ENCODE measurements around the gene MRPL52. TPM values are rescaled to one million over a fixed set of nuclear protein-coding genes. Genes with fewer than 3 reads are reported as not detected.
"Not testable (repeated sequence)": the region's sequence is repeated elsewhere in the genome, so short reads cannot be mapped to it uniquely, and the experiment has no call there.

The MRPL52 gene
- 100 to 1,000 TPM; 154 to 170 TPM for total RNA-seq

DNA sequence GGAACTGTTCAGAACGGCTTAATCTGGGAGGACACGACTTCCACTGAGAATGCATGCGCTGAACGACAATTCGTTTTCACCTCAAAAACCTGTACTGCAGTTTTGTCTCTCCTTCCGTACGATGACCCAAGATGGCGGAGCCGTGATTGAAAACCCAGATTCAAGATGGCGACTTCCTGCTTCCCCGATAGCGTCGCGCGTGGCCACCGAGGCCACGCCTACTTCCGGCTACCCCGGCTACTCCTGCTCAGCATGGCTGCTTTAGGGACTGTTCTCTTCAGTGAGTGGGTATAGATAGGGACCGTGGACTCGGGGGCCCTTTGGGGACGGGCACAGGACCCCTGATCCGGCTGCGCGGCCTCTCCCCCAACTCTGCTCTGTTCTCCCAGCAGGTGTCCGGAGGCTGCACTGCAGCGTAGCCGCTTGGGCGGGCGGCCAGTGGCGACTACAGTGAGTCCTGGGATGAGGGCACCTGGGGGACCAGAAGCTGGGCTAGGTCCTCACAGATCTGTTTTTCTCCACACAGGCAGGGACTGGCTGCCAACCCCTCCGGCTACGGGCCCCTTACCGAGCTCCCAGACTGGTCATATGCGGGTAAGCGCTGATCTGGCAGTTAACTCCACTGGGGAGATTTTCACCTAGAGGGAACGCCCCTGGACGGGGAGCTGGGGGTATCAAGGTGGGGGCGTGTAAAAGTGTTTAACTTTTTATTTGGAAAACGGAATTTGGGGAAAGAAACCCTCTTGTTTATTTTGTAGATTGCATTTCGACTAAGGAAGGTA, at the start of gene MRPL52:
MRPL52 (plus strand) TSS at position 227 of the 782 bp plus-strand sequence; CDS start at position 253, 26 bp downstream.
- peak; percentile 83 for DNase-seq
- H3K27ac Mint-ChIP-seq: peak within 1 kb of the TSS; percentile 96
- peak within 1 kb of the TSS; percentile 91 for H3K4me3 Mint-ChIP-seq
- H3K27me3 Mint-ChIP-seq: no peaks in the 10 kb centered on the region
- H3K36me3 Mint-ChIP-seq: peaks cover 22% of the 10 kb centered on the region
- no peaks in the 10 kb centered on the region for H3K9me3 Mint-ChIP-seq
- H3K4me1 Mint-ChIP-seq: peaks cover 24% of the 10 kb centered on the region

DNA sequence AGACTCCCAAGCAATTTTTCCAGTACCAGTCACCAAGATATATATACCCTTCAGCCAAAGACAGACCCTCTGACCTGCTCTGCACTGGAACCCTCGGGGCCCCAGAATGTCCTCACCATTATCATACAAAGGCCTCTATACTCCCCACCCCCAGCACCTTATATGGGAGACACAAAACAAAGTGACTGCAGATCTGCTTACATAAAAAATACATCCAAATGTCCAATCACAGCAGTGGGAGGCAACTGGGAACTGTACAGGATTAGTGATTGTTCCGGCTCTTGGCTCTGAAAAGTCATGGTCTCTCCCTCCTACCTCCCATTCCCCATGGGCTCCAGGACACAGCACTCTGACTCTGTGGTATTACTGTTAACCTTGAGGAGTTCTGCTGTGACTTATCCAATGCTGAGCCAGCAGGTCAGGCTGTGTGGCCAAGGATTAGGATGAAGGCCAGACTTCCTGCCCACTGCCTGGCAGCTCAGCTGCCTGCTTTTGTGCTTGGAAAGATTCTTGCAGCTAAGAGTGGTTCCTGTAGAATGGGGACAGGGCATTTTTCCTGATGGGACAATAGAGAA, 49.5 kb upstream of the MRPL52 start:
- Mint-ChIP-seq H3K36me3 (peaks cover 5% of the 10 kb centered on the region), H3K27ac (no peak overlapping the region), H3K27me3 (no peaks in the 10 kb centered on the region), H3K4me3 (no peak overlapping the region), H3K4me1 (no peaks in the 10 kb centered on the region), H3K9me3 (no peaks in the 10 kb centered on the region)
- no peak for DNase-seq

DNA sequence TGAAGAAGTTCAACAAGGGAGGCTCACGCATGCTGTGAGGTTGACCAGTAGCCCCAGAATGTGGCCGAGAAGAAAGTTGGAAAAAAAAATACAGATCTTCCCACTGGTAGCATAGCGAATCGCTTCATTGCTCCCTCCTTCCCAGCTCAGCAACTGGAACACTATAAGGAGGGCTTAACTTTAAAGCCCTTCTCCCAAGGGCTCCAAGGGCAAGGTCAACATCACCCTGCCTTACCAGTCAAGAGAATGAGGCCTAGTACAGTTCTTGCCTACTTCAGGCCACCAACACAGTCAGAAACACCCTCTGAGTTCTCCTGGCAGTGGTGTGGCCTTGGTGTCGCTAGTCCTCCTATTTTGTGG, 48.8 kb upstream of the MRPL52 start:
- DNase-seq: no peak
- H3K36me3 Mint-ChIP-seq: no peaks in the 10 kb centered on the region
- H3K27me3 Mint-ChIP-seq: no peaks in the 10 kb centered on the region
- H3K27ac Mint-ChIP-seq: no peak overlapping the region
- H3K9me3 Mint-ChIP-seq: no peaks in the 10 kb centered on the region
- no peak overlapping the region for H3K4me3 Mint-ChIP-seq
- no peaks in the 10 kb centered on the region for H3K4me1 Mint-ChIP-seq

DNA sequence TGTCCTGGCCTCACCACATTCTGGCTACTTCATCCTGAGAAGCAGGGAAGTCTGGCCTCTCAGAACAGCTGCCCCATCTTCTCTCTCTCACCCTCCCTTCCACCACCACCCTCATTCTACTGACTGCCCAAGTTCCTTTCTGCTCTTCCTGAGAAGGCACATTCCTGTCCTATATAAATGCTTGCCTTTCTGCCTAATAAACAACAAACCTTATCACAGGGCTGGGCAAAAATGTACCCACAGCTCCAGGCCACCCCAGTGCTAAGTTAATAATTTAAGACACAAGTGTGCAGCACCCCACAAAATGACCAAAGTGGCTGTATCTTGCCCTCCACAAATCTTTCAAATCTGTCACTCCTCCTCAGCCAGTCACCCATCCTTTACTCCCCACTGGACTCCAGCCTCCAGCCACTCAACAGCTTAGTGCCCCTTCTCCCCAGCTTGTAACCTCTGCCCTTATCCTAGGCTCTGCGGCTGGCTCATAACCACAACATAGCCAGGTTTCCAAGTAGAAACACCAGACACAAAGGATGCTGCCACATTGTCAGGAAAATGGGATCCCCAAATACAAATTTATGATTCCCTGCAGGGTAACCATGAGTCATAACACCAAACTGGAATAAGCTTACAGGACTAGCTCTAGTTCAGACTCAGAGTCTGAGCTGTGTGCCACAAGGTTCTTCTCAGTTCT, 48.2 kb upstream of the MRPL52 start:
- H3K27ac Mint-ChIP-seq: no peak overlapping the region
- no peaks in the 10 kb centered on the region for H3K4me1 Mint-ChIP-seq
- no peaks in the 10 kb centered on the region for H3K9me3 Mint-ChIP-seq

DNA sequence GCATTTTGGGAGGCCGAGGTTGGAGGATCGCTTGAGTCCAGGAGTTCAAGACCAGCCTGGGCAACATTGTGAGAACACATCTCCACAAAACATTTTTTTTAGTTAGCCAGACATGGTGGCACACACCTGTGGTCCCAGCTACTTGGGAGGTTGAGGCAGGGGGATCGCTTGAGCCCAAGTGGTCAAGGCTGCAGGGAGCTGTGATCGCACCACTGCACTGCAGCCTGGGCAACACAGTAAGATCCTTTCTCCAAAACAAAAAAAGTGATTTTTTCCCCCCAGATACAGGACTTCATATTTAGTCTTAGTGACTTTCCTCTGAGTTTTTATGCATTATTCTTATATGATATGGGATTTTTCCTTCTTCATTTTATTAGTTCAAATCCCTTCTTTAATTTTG, 43.0 kb upstream of the MRPL52 start:
- no peaks in the 10 kb centered on the region for H3K27me3 Mint-ChIP-seq
- no peak for DNase-seq
- H3K27ac Mint-ChIP-seq: no peak overlapping the region
- H3K9me3 Mint-ChIP-seq: no peaks in the 10 kb centered on the region
- H3K4me3 Mint-ChIP-seq: no peak overlapping the region
- H3K36me3 Mint-ChIP-seq: no peaks in the 10 kb centered on the region
- peaks cover 13% of the 10 kb centered on the region for H3K4me1 Mint-ChIP-seq

More for the DNA sequence above, 48.2 kb upstream of the MRPL52 start:
- no peak for DNase-seq
- H3K4me3 Mint-ChIP-seq: no peak overlapping the region
- H3K27me3 Mint-ChIP-seq: no peaks in the 10 kb centered on the region
- no peaks in the 10 kb centered on the region for H3K36me3 Mint-ChIP-seq

DNA sequence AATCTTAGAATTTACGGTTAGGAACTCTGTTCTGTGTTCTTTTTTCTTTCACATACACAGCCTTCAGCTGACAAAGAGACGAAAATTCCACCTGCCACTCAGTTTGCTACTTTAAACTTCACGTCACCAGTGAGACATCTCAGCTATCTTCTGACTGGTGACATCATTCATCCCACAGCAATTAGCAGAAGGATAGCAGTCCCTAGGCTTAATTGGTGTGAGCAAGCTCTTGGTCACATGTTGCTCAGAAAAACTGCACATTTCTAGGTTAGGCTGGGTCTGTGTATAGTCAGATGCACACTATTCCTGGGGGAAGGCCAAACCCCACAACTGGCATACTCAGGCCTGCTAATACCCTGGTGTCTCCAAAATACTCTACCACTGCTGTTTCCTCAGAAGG, 38.4 kb upstream of the MRPL52 start:
- no peak for DNase-seq
- Mint-ChIP-seq H3K4me1 (peaks cover 13% of the 10 kb centered on the region), H3K27me3 (peaks cover 4% of the 10 kb centered on the region), H3K4me3 (no peak overlapping the region), H3K9me3 (no peaks in the 10 kb centered on the region), H3K36me3 (no peaks in the 10 kb centered on the region), H3K27ac (no peak overlapping the region)

DNA sequence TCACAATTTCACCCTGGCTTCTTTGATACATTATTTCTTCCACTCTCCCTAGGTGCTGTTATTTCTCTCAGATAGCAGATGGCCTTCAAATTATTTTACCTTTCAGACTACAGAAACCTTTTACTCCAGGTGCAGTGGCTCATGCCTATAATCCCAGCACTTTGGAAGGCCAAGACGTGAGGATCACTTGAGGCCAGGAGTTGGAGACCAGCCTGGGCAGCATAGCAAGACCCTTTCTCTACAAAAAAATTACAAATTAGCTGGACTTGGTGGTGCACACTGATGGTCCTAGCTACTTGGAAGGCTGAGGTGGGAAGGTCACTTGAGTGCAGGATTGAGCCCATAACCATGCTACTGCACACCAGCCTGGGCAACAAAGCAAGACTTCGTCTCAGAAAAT, 37.5 kb upstream of the MRPL52 start:
- Mint-ChIP-seq H3K27ac (no peak overlapping the region), H3K9me3 (no peaks in the 10 kb centered on the region), H3K36me3 (no peaks in the 10 kb centered on the region), H3K4me1 (peaks cover 13% of the 10 kb centered on the region), H3K27me3 (peaks cover 4% of the 10 kb centered on the region), H3K4me3 (no peak overlapping the region)
- DNase-seq: no peak

DNA sequence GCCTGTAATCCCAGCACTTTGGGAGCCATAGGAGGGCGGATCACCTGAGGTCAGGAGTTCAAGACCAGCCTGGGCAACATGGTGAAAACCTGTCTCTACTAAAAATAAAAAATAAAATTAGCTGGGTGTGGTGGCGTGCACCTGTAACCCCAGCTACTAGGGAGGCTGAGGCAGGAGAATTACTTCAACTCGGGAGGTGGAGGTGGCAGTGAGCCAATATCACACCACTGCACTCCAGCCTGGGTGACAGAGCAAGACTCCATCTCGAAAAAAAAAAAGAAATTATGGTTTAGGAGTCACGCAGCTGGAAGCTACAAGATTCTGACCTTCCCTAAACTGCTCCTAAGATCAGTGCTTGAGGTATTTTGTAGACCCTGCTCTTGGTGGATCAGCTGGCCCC, 36.1 kb upstream of the MRPL52 start:
- not testable (repeated sequence) for H3K9me3 Mint-ChIP-seq, H3K36me3 Mint-ChIP-seq, H3K27ac Mint-ChIP-seq, DNase-seq, H3K4me3 Mint-ChIP-seq, H3K27me3 Mint-ChIP-seq
- H3K4me1 Mint-ChIP-seq: peaks cover 13% of the 10 kb centered on the region

DNA sequence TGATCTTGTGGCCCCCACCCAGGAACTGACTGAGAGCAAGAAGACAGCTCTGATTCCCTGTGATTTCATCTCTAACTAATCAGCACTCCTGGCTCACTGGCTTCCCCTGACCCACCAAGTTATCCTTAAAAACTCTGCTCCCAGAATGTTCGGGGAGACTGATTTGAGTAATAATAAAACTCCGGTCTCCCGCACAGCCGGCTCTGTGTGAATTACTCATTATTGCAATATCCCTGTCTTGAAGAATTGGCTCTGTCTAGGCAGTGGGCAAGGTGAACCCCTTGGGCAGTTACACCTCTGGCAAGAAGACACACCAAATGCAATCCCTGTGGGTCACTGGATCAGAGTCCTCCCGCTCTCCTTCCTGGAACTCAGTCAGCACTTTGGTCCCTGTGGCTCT, 35.7 kb upstream of the MRPL52 start:
- no peak overlapping the region for H3K27ac Mint-ChIP-seq
- H3K27me3 Mint-ChIP-seq: peaks cover 7% of the 10 kb centered on the region
- no peaks in the 10 kb centered on the region for H3K36me3 Mint-ChIP-seq
- H3K9me3 Mint-ChIP-seq: no peaks in the 10 kb centered on the region
- no peak for DNase-seq
- no peak overlapping the region for H3K4me3 Mint-ChIP-seq
- H3K4me1 Mint-ChIP-seq: peaks cover 13% of the 10 kb centered on the region

DNA sequence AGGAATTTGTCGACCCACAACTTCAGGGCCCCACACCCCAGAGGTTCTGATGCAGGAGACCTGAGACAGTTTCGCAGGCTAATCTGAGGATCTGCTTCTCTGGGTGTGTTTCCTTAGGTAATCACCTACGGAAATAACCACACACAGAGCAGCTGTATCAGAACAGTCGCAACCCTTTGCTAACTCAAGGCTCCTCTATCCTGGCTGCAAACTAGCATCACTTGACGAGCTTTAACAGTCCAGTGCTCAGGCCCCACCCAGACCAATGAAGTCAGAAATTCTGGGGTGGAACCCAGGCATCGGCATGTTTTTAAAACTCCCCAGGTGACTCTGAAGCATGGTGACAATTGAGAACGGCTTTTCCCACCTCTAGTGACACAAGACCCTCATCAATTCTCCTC, 35.1 kb upstream of the MRPL52 start:
- Mint-ChIP-seq H3K27ac (no peak overlapping the region), H3K4me3 (no peak overlapping the region), H3K36me3 (no peaks in the 10 kb centered on the region), H3K4me1 (peaks cover 11% of the 10 kb centered on the region), H3K27me3 (peaks cover 7% of the 10 kb centered on the region), H3K9me3 (no peaks in the 10 kb centered on the region)
- DNase-seq: no peak

DNA sequence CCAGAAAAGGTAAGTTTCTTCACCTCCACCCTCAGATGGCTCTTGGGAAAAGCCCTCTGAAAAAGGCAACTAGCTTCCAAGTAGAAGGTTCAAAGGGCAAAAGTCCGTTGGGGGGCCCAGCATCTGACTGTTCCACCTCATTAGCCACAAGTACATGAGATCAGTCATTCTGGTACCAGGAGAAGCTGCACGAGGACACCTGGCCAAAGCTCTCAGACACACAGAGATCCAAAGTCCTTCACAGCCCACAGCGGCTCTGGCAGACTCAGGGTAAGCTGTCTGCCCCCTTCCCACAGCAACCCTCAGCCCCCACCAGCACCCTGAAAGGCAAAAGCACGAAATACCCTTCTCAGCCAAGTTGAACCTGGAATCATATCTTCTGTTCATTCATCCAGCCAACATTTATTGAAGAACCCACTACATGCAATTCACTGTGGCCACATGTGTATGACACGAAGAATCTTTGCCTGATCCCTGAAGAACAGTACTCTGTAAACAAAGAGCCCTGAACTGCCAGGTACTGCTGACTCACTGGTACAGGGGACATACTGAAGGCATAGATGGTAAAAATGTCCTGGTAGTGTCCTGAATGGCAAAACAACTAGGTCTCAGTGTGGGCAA, 33.5 kb upstream of the MRPL52 start:
- no peaks in the 10 kb centered on the region for H3K36me3 Mint-ChIP-seq
- H3K27ac Mint-ChIP-seq: no peak overlapping the region
- no peak overlapping the region for H3K4me3 Mint-ChIP-seq
- H3K4me1 Mint-ChIP-seq: peaks cover 2% of the 10 kb centered on the region
- H3K27me3 Mint-ChIP-seq: peaks cover 14% of the 10 kb centered on the region
- no peak for DNase-seq
- no peaks in the 10 kb centered on the region for H3K9me3 Mint-ChIP-seq

DNA sequence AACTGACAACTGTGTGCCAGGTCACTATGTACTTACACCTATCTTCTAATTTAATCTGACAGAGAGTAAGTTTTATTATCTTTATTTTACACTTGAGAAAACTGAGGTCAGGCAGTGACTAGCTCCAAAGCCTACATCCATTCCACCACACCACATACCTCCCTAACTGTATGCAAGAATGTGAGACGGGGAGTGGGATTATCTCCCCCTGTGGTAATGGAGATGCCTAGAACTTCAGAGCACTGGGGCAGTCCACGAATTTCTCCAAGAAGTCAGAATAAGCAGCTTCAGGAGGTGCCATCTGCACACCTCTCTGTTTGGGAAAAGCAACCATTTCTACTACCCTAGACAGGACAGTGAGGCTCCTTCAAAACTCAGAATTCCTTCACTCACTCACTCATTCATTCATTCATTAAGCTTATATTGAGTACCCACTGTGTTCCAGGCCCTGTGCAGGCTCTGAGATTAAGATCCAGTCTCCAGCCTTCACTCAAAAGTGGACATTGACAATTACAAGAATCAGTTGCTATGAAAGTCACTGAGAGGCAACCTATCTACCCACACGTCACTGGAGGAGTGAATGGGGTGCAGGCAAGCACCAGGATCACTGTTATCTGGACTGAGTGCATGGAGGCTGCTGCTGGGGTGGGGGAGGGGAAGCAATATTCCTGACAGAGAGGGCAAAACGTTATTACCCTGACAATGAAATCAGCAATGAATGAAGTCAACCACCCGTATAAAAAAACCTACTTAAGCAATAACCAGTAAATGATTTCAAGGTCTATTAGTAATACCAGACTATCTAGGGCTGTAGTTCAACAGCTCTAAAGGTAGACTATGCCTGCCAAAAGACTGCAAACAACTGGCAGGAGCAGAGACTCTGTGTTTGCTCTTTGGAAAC, 32.4 kb upstream of the MRPL52 start:
- no peak for DNase-seq
- no peaks in the 10 kb centered on the region for H3K9me3 Mint-ChIP-seq
- no peaks in the 10 kb centered on the region for H3K36me3 Mint-ChIP-seq
- peaks cover 20% of the 10 kb centered on the region for H3K27me3 Mint-ChIP-seq
- H3K4me3 Mint-ChIP-seq: no peak overlapping the region
- no peaks in the 10 kb centered on the region for H3K4me1 Mint-ChIP-seq
- no peak overlapping the region for H3K27ac Mint-ChIP-seq

DNA sequence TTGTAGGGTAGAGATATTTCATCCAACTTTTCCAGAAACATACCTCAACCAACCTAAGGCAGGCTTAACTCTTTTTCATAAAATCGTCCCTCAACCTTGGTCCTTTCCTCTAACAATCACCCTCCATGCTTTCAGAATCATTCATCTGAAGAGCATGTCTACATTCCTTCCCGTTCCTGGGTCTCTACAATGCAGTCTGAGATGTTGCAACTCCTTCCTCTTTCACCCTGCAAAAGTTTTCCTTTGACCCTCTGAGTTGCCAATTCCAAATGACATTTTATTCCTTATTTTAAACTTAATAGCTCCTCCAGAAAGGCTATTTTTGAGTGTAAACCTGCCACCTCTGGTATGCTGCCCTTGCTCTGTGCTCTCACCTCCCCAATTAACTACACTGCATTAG, 31.2 kb upstream of the MRPL52 start:
- Mint-ChIP-seq H3K27me3 (peaks cover 20% of the 10 kb centered on the region), H3K36me3 (no peaks in the 10 kb centered on the region)

DNA sequence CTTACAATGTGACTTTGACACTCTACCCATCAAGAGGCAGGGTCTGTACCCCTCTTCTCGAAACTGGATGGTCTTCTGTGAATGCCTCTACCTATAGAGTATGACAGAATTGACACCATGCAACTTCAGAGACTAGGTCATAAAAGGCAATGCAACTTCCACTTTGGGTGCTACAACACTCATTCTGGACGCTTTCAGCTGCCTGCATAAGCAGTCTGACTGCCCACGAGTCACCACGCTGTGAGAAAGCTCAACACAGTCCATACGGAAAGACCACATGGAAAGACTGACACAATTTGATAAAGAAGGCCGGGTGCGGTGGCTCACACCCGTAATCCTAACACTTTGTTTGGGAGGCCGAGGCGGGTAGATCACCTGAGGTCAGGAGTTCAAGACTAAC, 29.3 kb upstream of the MRPL52 start:
- Mint-ChIP-seq H3K9me3 (no peaks in the 10 kb centered on the region), H3K4me3 (no peak overlapping the region), H3K27me3 (peaks cover 20% of the 10 kb centered on the region), H3K4me1 (no peaks in the 10 kb centered on the region), H3K36me3 (no peaks in the 10 kb centered on the region), H3K27ac (no peak overlapping the region)
- DNase-seq: no peak

More for the DNA sequence above, 31.2 kb upstream of the MRPL52 start:
- H3K4me3 Mint-ChIP-seq: no peak overlapping the region
- no peak overlapping the region for H3K27ac Mint-ChIP-seq
- H3K9me3 Mint-ChIP-seq: no peaks in the 10 kb centered on the region
- no peak for DNase-seq
- H3K4me1 Mint-ChIP-seq: no peaks in the 10 kb centered on the region
